HepG2 (cell line): Measurements from ENCODE around the gene TTLL12. TPM values are rescaled to one million over a fixed set of nuclear protein-coding genes. Genes with fewer than 3 reads are reported as not detected.
A peak's percentile ranks its signal among the peaks of the same experiment; 100 is the strongest.

ENCODE experiments used
- ARNT ChIP-seq: fragments of 450-650 bp; IDR thresholded peaks from 2 replicates; pipeline ENCODE4 v1.6.1; 2017
- CBX5 ChIP-seq: sonication (generic); formaldehyde crosslinking; IDR thresholded peaks from 2 replicates; pipeline ENCODE4 v1.4.0; 2020; ENCODE audit warnings: missing genetic modification reagents, borderline replicate concordance
- CHD2 ChIP-seq: IDR thresholded peaks from 2 replicates; pipeline ENCODE4 v1.6.1; 2011; ENCODE audit warnings: low read depth, low read length, improper control_type of control experiment
- E2F2 ChIP-seq: sonication (generic); formaldehyde crosslinking; IDR thresholded peaks from 2 replicates; pipeline ENCODE4 v1.4.0; 2020; ENCODE audit warnings: missing genetic modification reagents, borderline replicate concordance
- ELF3 ChIP-seq: IDR thresholded peaks from 2 replicates; pipeline ENCODE4 v1.6.1; 2016; ENCODE audit warnings: missing genetic modification reagents, missing compliant biosample characterization
- HIC2 ChIP-seq: sonication (generic); formaldehyde crosslinking; IDR thresholded peaks from 2 replicates; pipeline ENCODE4 v1.9.0; 2022; ENCODE audit warnings: low read depth, missing genetic modification reagents
- MAZ ChIP-seq, 2 experiments: sonication (generic) in 1 of 2; formaldehyde crosslinking in 1 of 2; IDR thresholded peaks; 2 replicates each; pipeline versions ENCODE4 v1.5.0 to v1.6.1; 2012 to 2020; ENCODE audit warnings: low read depth in 2 of 2, mild to moderate bottlenecking in 2 of 2, borderline replicate concordance in 1 of 2, improper control_type of control experiment in 1 of 2, low read length in 1 of 2, missing genetic modification reagents in 1 of 2, moderate library complexity in 1 of 2
- MTA3 ChIP-seq: sonication (generic); formaldehyde crosslinking; IDR thresholded peaks from 2 replicates; pipeline ENCODE4 v1.4.0; 2020; ENCODE audit warnings: missing genetic modification reagents
- MXD3 ChIP-seq: IDR thresholded peaks from 2 replicates; pipeline ENCODE4 v1.6.1; 2016; ENCODE audit warnings: mild to moderate bottlenecking, missing biosample characterization, missing genetic modification reagents
- MXD4 ChIP-seq: IDR thresholded peaks from 2 replicates; pipeline ENCODE4 v1.6.1; 2016; ENCODE audit warnings: mild to moderate bottlenecking, missing biosample characterization, missing genetic modification reagents
- PHF20 ChIP-seq: sonication (generic); formaldehyde crosslinking; IDR thresholded peaks from 2 replicates; pipeline ENCODE4 v1.5.0; 2020; ENCODE audit warnings: mild to moderate bottlenecking, missing genetic modification reagents
- PPARG ChIP-seq: conservative IDR thresholded peaks from 2 replicates; pipeline ENCODE4 v1.6.1; 2016; ENCODE audit warnings: missing biosample characterization, missing genetic modification reagents
- TCF7 ChIP-seq: sonication (generic); IDR thresholded peaks from 2 replicates; pipeline ENCODE4 v1.6.1; 2016; ENCODE audit warnings: antibody characterized with exemption, low read depth
- TEAD3 ChIP-seq: optimal IDR thresholded peaks from 2 replicates; pipeline ENCODE3; 2016; ENCODE audit warnings: borderline replicate concordance
- TSC22D2 ChIP-seq: sonication (generic); formaldehyde crosslinking; IDR thresholded peaks from 2 replicates; pipeline ENCODE4 v1.5.1; 2020; ENCODE audit warnings: missing genetic modification reagents, mild to moderate bottlenecking, borderline replicate concordance
- ZBTB21 ChIP-seq: sonication (generic); formaldehyde crosslinking; IDR thresholded peaks from 2 replicates; pipeline ENCODE4 v1.4.0; 2020; ENCODE audit warnings: missing genetic modification reagents
- ZBTB33 ChIP-seq: sonication (generic); formaldehyde crosslinking; IDR thresholded peaks from 2 replicates; pipeline ENCODE4 v1.4.0; 2020; ENCODE audit warnings: missing genetic modification reagents
- ZNF124 ChIP-seq: sonication (generic); formaldehyde crosslinking; IDR thresholded peaks from 2 replicates; pipeline ENCODE4 v1.4.0; 2020; ENCODE audit warnings: missing genetic modification reagents
- ZNF160 ChIP-seq: sonication (generic); formaldehyde crosslinking; IDR thresholded peaks from 2 replicates; pipeline ENCODE4 v1.8.0; 2022; ENCODE audit warnings: mild to moderate bottlenecking, inconsistent platforms, missing genetic modification reagents
- ZNF503 ChIP-seq: sonication (generic); formaldehyde crosslinking; IDR thresholded peaks from 2 replicates; pipeline ENCODE4 v1.4.0; 2020; ENCODE audit warnings: missing genetic modification reagents
- ZNF530 ChIP-seq: sonication (generic); formaldehyde crosslinking; IDR thresholded peaks from 2 replicates; pipeline ENCODE4 v1.5.0; 2020; ENCODE audit warnings: low read depth, mild to moderate bottlenecking, missing genetic modification reagents
- ZNF615 ChIP-seq: sonication (generic); formaldehyde crosslinking; IDR thresholded peaks from 2 replicates; pipeline ENCODE4 v1.5.0; 2020; ENCODE audit warnings: mild to moderate bottlenecking, missing genetic modification reagents, borderline replicate concordance
- polyA plus RNA-seq, 8 experiments: library from polyadenylated mRNA; depleted of rRNA in 3 of 8; stranded (reverse) in 7 of 8; unstranded in 1 of 8; fragments of >200 nt; fragmentation: Illumina TruSeq in 4 of 8; extraction: Trizol in 4 of 8; gene quantifications; 2 replicates each; pipeline versions ENCODE4 v1.2.1 to v1.2.3, GENCODE V29; 2011 to 2016; ENCODE audit warnings: low read depth in 4 of 8, missing spikeins in 1 of 8, mixed read lengths in 1 of 8; ENCODE audit not compliant: insufficient read depth in 1 of 8
- total RNA-seq, 5 experiments: library from RNA; depleted of rRNA; stranded (reverse); fragments of >200 nt; fragmentation: Illumina TruSeq; extraction: Trizol; gene quantifications; 2 replicates each; pipeline ENCODE4 v1.2.3, GENCODE V29; 2016; ENCODE audit warnings: low read depth in 1 of 5

TTLL12 gene
- total and polyA plus RNA-seq, 2 of the 13 experiments (the other 11 are each of a cell fraction or from before 2014, with no cell fraction given): 11.9 to 38.1 TPM

GRCh38 chr22:43187171-43188099 lies 501 bp upstream of the TTLL12 start (continued):
- peak; percentile 85 for TF ChIP-seq MAZ (IDR thresholded peaks at IDR 0.05; ENCODE audit: borderline replicate concordance, low read depth, low read length)
- TF ChIP-seq MAZ (CRISPR knock-in tag; IDR thresholded peaks at IDR 0.05; ENCODE audit: low read depth): peak; percentile 24; the same call in 1 of the 2 replicates
- TF ChIP-seq PPARG (CRISPR knock-in tag): peak; percentile 45; the same call in 1 of the 2 replicates
- TF ChIP-seq ZNF124: peak; percentile 64
- no peak for TF ChIP-seq ZBTB21
- TF ChIP-seq TSC22D2: 0 out of 2 replicates have a peak, but pooled peaks have one; percentile 26
- no peak for TF ChIP-seq CHD2
- TF ChIP-seq E2F2 (CRISPR knock-in tag): 0 out of 2 replicates have a peak, but pooled peaks have one; percentile 62
- TF ChIP-seq ZNF160 (CRISPR knock-in tag): peak; percentile 66; the same call in 1 of the 2 replicates
- peak; percentile 39; the same call in 1 of the 2 replicates for TF ChIP-seq MXD4
- no peak for TF ChIP-seq TCF7
- peak; percentile 57; the same call in 1 of the 2 replicates for TF ChIP-seq ELF3 (CRISPR knock-in tag)
- TF ChIP-seq CBX5 (CRISPR knock-in tag): peak; percentile 92
- TF ChIP-seq TEAD3: peak; percentile 94
- TF ChIP-seq PHF20 (CRISPR knock-in tag): peak; percentile 94
- TF ChIP-seq ZNF530: no peak
- TF ChIP-seq MXD3: no peak
- TF ChIP-seq HIC2: peak; percentile 23; the same call in 1 of the 2 replicates
- TF ChIP-seq ARNT: no peak
- TF ChIP-seq ZBTB33 (CRISPR knock-in tag): no peak
- no peak for TF ChIP-seq MTA3 (CRISPR knock-in tag)
- TF ChIP-seq ZNF503 (CRISPR knock-in tag): peak; percentile 70
- no peak for TF ChIP-seq ZNF615 (CRISPR knock-in tag)
